WTC11 (cell line): ENCODE measurements around the gene CTNND2.

Source experiments
- SP1 ChIP-seq: sonication (generic); formaldehyde crosslinking; conservative IDR thresholded peaks from 2 replicates; pipeline ENCODE4 v1.8.1; 2022; ENCODE audit warnings: missing genetic modification reagents
- TF ChIP-seq, protein P1 (sequence below): fragments of 200-600 bp; IDR thresholded peaks from 2 replicates; pipeline ENCODE4 v1.8.0; 2022; ENCODE audit warnings: antibody characterized with exemption

DNA sequence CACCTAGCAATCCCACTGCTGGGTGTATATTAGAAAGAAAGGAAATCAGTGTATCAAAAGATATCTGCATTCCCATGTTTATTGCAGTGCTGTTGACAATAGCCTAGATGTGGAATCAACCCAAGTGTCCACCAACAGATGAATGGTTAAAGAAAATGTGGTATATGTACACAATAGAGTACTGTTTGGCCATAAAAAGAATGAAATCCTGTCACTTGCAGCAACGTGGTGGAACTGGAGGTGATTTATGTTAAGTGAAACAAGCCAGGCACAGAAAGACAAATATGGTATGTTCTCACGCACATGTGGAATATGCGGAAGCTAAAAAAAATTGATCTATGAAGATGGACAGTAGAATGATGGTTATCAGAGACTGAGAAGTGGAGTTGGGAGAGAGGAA lies 921.6 kb downstream of the CTNND2 start:
- TF ChIP-seq, protein P1, sequence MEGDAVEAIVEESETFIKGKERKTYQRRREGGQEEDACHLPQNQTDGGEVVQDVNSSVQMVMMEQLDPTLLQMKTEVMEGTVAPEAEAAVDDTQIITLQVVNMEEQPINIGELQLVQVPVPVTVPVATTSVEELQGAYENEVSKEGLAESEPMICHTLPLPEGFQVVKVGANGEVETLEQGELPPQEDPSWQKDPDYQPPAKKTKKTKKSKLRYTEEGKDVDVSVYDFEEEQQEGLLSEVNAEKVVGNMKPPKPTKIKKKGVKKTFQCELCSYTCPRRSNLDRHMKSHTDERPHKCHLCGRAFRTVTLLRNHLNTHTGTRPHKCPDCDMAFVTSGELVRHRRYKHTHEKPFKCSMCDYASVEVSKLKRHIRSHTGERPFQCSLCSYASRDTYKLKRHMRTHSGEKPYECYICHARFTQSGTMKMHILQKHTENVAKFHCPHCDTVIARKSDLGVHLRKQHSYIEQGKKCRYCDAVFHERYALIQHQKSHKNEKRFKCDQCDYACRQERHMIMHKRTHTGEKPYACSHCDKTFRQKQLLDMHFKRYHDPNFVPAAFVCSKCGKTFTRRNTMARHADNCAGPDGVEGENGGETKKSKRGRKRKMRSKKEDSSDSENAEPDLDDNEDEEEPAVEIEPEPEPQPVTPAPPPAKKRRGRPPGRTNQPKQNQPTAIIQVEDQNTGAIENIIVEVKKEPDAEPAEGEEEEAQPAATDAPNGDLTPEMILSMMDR, result no peak
- TF ChIP-seq SP1, result no peak
